ENCODE measurements around the gene LAMB1. TPM values are rescaled to one million over a fixed set of nuclear protein-coding genes. Genes with fewer than 3 reads are reported as not detected.
"Not testable (repeated sequence)": the region's sequence is repeated elsewhere in the genome, so short reads cannot be mapped to it uniquely, and the experiment has no call there.

Gene LAMB1
- total RNA-seq, 3 donors from 2014 or later = 115 to 324 (median 300) TPM

- Histone ChIP-seq H3K36me3 (no peaks in the 10 kb centered on the region), H3K4me1 (no peaks in the 10 kb centered on the region), H3K27ac (peak overlapping the region in 1 of 2 donors; percentile 48), H3K27me3 (no peaks in the 10 kb centered on the region), H3K9me3 (no peaks in the 10 kb centered on the region), H3K4me3 (no peak overlapping the region)
- intact Hi-C loops (cut with DNase I; ENCODE audit: low total_unique reads) = no loop called here
- no peak for TF ChIP-seq POLR2AphosphoS5 (IDR thresholded peaks at IDR 0.05)
- no peak for TF ChIP-seq POLR2A (IDR thresholded peaks at IDR 0.05)
- no peak for DNase-seq (ENCODE audit: low spot score in 2 of 2)
These were observed 78.0 kb downstream of the LAMB1 start for GRCh38 chr7:107924841-107925504.

- peak overlapping the region in 1 of 2 donors; percentile 67 for H3K27ac ChIP-seq
- no peaks in the 10 kb centered on the region for H3K27me3 ChIP-seq
- H3K4me3 ChIP-seq = no peak overlapping the region
- no peaks in the 10 kb centered on the region for H3K4me1 ChIP-seq
- H3K9me3 ChIP-seq = no peaks in the 10 kb centered on the region
- TF ChIP-seq POLR2A (IDR thresholded peaks at IDR 0.05) (no peak), CTCF (IDR thresholded peaks at IDR 0.05) (no peak), POLR2AphosphoS5 (IDR thresholded peaks at IDR 0.05) (no peak)
- DNase-seq (ENCODE audit: low spot score in 2 of 2) = no peak
- H3K36me3 ChIP-seq = peaks cover 3% of the 10 kb centered on the region
- intact Hi-C loops (cut with DNase I; ENCODE audit: low total_unique reads) = no loop called here
These were observed 80.1 kb downstream of the LAMB1 start for GRCh38 chr7:107922886-107923285.

- H3K9me3 ChIP-seq; H3K4me3 ChIP-seq; DNase-seq (ENCODE audit: low spot score in 2 of 2); H3K27ac ChIP-seq; intact Hi-C loops (cut with DNase I; ENCODE audit: low total_unique reads); H3K36me3 ChIP-seq; H3K27me3 ChIP-seq; H3K4me1 ChIP-seq: not testable (repeated sequence)
These were observed 81.1 kb downstream of the LAMB1 start for GRCh38 chr7:107921826-107922225.

GRCh38 chr7:107920048-107920772, 82.8 kb downstream of the LAMB1 start:
- no peak overlapping the region for H3K4me3 ChIP-seq
- TF ChIP-seq POLR2AphosphoS5 (IDR thresholded peaks at IDR 0.05) = no peak
- TF ChIP-seq POLR2A (IDR thresholded peaks at IDR 0.05) = no peak
- no peak for TF ChIP-seq CTCF (IDR thresholded peaks at IDR 0.05)
- H3K36me3 ChIP-seq = peaks cover 6% of the 10 kb centered on the region
- H3K27me3 ChIP-seq = no peaks in the 10 kb centered on the region
- H3K27ac ChIP-seq = peak overlapping the region in 1 of 2 donors; percentile 13
- H3K9me3 ChIP-seq = no peaks in the 10 kb centered on the region
- no peak for DNase-seq (ENCODE audit: low spot score in 2 of 2)
- H3K4me1 ChIP-seq = no peaks in the 10 kb centered on the region
- intact Hi-C loops (cut with DNase I; ENCODE audit: low total_unique reads) = no loop called here

GRCh38 chr7:107918948-107919347, 84.0 kb downstream of the LAMB1 start:
- H3K27me3 ChIP-seq = no peaks in the 10 kb centered on the region
- no peak for DNase-seq (ENCODE audit: low spot score in 2 of 2)
- H3K27ac ChIP-seq = no peak overlapping the region
- TF ChIP-seq CTCF (IDR thresholded peaks at IDR 0.05) = no peak
- TF ChIP-seq POLR2AphosphoS5 (IDR thresholded peaks at IDR 0.05) = no peak
- TF ChIP-seq POLR2A (IDR thresholded peaks at IDR 0.05) = no peak
- H3K4me3 ChIP-seq = no peak overlapping the region
- H3K36me3 ChIP-seq = peaks cover 6% of the 10 kb centered on the region
- intact Hi-C loops (cut with DNase I; ENCODE audit: low total_unique reads) = no loop called here
- no peaks in the 10 kb centered on the region for H3K9me3 ChIP-seq
- H3K4me1 ChIP-seq = no peaks in the 10 kb centered on the region

All from breast epithelium (tissue), 4 donors.